ENCODE results near the gene PTPRS.

The PTPRS gene

GRCh38 chr19:5360003-5360780, 19.6 kb upstream of the PTPRS start:
- Mint-ChIP-seq H3K4me1 (no peaks in the 10 kb centered on the region), H3K4me3 (no peak overlapping the region), H3K27me3 (peaks cover 55% of the 10 kb centered on the region), H3K9me3 (no peaks in the 10 kb centered on the region), H3K27ac (peak overlapping the region in 1 of 2 donors; percentile 63)
- no peak for DNase-seq
- no peak for ATAC-seq

- Mint-ChIP-seq H3K27me3 (peaks cover 74% of the 10 kb centered on the region), H3K9me3 (no peaks in the 10 kb centered on the region), H3K4me1 (no peaks in the 10 kb centered on the region), H3K4me3 (no peak overlapping the region), H3K27ac (no peak overlapping the region)
- DNase-seq (no peak), ATAC-seq (no peak)
Observed at GRCh38 chr19:5358173-5358800, 17.7 kb upstream of the PTPRS start.

- Mint-ChIP-seq H3K4me3 (no peak overlapping the region), H3K27me3 (peaks cover 74% of the 10 kb centered on the region), H3K4me1 (no peaks in the 10 kb centered on the region), H3K27ac (peak overlapping the region in 1 of 2 donors; percentile 31), H3K9me3 (no peaks in the 10 kb centered on the region)
- DNase-seq: no peak
- ATAC-seq: no peak
Observed at GRCh38 chr19:5357584-5357983, 17.0 kb upstream of the PTPRS start.

- Mint-ChIP-seq H3K4me3 (no peak overlapping the region), H3K9me3 (no peaks in the 10 kb centered on the region), H3K27me3 (peaks cover 74% of the 10 kb centered on the region), H3K4me1 (no peaks in the 10 kb centered on the region), H3K27ac (no peak overlapping the region)
- no peak for ATAC-seq
- no peak for DNase-seq
Observed at GRCh38 chr19:5356918-5357317, 16.3 kb upstream of the PTPRS start.

- Mint-ChIP-seq H3K9me3 (no peaks in the 10 kb centered on the region), H3K4me1 (no peaks in the 10 kb centered on the region), H3K27ac (no peak overlapping the region), H3K27me3 (peaks cover 76% of the 10 kb centered on the region), H3K4me3 (no peak overlapping the region)
- no peak for ATAC-seq
- DNase-seq: no peak
Observed at GRCh38 chr19:5356428-5356827, 15.8 kb upstream of the PTPRS start.

GRCh38 chr19:5355693-5356092, 15.1 kb upstream of the PTPRS start:
- Mint-ChIP-seq H3K9me3 (no peaks in the 10 kb centered on the region), H3K27ac (no peak overlapping the region), H3K27me3 (peaks cover 83% of the 10 kb centered on the region), H3K4me1 (no peaks in the 10 kb centered on the region), H3K4me3 (no peak overlapping the region)
- ATAC-seq (no peak), DNase-seq (no peak)

GRCh38 chr19:5355076-5355475, 14.5 kb upstream of the PTPRS start:
- Mint-ChIP-seq H3K27ac (no peak overlapping the region), H3K9me3 (no peaks in the 10 kb centered on the region), H3K4me1 (no peaks in the 10 kb centered on the region), H3K4me3 (no peak overlapping the region), H3K27me3 (peaks cover 78% of the 10 kb centered on the region)
- DNase-seq (no peak), ATAC-seq (no peak)

- H3K9me3 Mint-ChIP-seq: no peaks in the 10 kb centered on the region
- peaks cover 71% of the 10 kb centered on the region for H3K27me3 Mint-ChIP-seq
- H3K4me3 Mint-ChIP-seq: no peak overlapping the region
- ATAC-seq: no peak
- H3K27ac Mint-ChIP-seq: peak overlapping the region in 1 of 2 donors; percentile 16
- H3K4me1 Mint-ChIP-seq: no peaks in the 10 kb centered on the region
- peak in 1 of 2 donors; percentile 21 for DNase-seq
Observed at GRCh38 chr19:5354403-5354802, 13.8 kb upstream of the PTPRS start.

GRCh38 chr19:5352229-5352763, 11.7 kb upstream of the PTPRS start:
- H3K4me1 Mint-ChIP-seq: no peaks in the 10 kb centered on the region
- no peak for DNase-seq
- peaks cover 65% of the 10 kb centered on the region for H3K27me3 Mint-ChIP-seq
- H3K9me3 Mint-ChIP-seq: no peaks in the 10 kb centered on the region
- no peak overlapping the region for H3K4me3 Mint-ChIP-seq
- peak overlapping the region in 1 of 2 donors; percentile 41 for H3K27ac Mint-ChIP-seq
- no peak for ATAC-seq

GRCh38 chr19:5351731-5352228, 11.2 kb upstream of the PTPRS start:
- peaks cover 0 to under 1% of the 10 kb centered on the region in 2 donors for H3K9me3 Mint-ChIP-seq
- peaks cover 65% of the 10 kb centered on the region for H3K27me3 Mint-ChIP-seq
- ATAC-seq: no peak

GRCh38 chr19:5349041-5349440, 8.4 kb upstream of the PTPRS start:
- Mint-ChIP-seq H3K4me3 (no peak overlapping the region), H3K27me3 (peaks cover 51% of the 10 kb centered on the region), H3K27ac (no peak overlapping the region), H3K4me1 (peaks cover 12% of the 10 kb centered on the region), H3K9me3 (peaks cover 0 to 5% of the 10 kb centered on the region in 2 donors)
- ATAC-seq (no peak), DNase-seq (no peak)

More at GRCh38 chr19:5351731-5352228, 11.2 kb upstream of the PTPRS start:
- Mint-ChIP-seq H3K27ac (no peak overlapping the region), H3K4me3 (no peak overlapping the region), H3K4me1 (peaks cover under 1% of the 10 kb centered on the region)
- DNase-seq: no peak

- no peak for DNase-seq
- peak; percentile 70 for ATAC-seq
- Mint-ChIP-seq H3K27ac (no peak overlapping the region), H3K9me3 (peaks cover 0 to 5% of the 10 kb centered on the region in 2 donors), H3K4me1 (peaks cover 18% of the 10 kb centered on the region), H3K27me3 (peaks cover 58% of the 10 kb centered on the region), H3K4me3 (no peak overlapping the region)
Observed at GRCh38 chr19:5345895-5346386, 5.3 kb upstream of the PTPRS start.

- no peak overlapping the region for H3K27ac Mint-ChIP-seq
- peaks cover 67% of the 10 kb centered on the region for H3K27me3 Mint-ChIP-seq
- DNase-seq (no peak), ATAC-seq (no peak)
- peaks cover 24% of the 10 kb centered on the region for H3K4me1 Mint-ChIP-seq
- H3K4me3 Mint-ChIP-seq: no peak overlapping the region
- peaks cover 0 to 5% of the 10 kb centered on the region in 2 donors for H3K9me3 Mint-ChIP-seq
Observed at GRCh38 chr19:5343848-5344247, 3.2 kb upstream of the PTPRS start.

- H3K27ac Mint-ChIP-seq: no peak overlapping the region
- no peak overlapping the region for H3K4me3 Mint-ChIP-seq
- peaks cover 34% of the 10 kb centered on the region for H3K4me1 Mint-ChIP-seq
Observed at GRCh38 chr19:5342573-5343201, 2.1 kb upstream of the PTPRS start.

GRCh38 chr19:5341981-5342380, 1.4 kb upstream of the PTPRS start:
- no peak for ATAC-seq
- no peak overlapping the region for H3K4me3 Mint-ChIP-seq

More at GRCh38 chr19:5342573-5343201, 2.1 kb upstream of the PTPRS start:
- ATAC-seq (no peak), DNase-seq (no peak)
- peaks cover 70% of the 10 kb centered on the region for H3K27me3 Mint-ChIP-seq
- peaks cover 0 to 5% of the 10 kb centered on the region in 2 donors for H3K9me3 Mint-ChIP-seq

More at GRCh38 chr19:5341981-5342380, 1.4 kb upstream of the PTPRS start:
- peaks cover 70% of the 10 kb centered on the region for H3K27me3 Mint-ChIP-seq
- no peak for DNase-seq
- peaks cover 0 to 5% of the 10 kb centered on the region in 2 donors for H3K9me3 Mint-ChIP-seq
- peaks cover 34% of the 10 kb centered on the region for H3K4me1 Mint-ChIP-seq
- no peak overlapping the region for H3K27ac Mint-ChIP-seq

Measured in stimulated activated naive CD8-positive, alpha-beta T cell treated with anti-CD3 and anti-CD28 coated beads, Interleukin-15, amount 100 ng/mL, for 72 hours (primary cell).